Dedifferentiated amniotic fluid mesenchymal stem cell (primary cell): Measurements from ENCODE around the gene EMX1.

Experiments used
- DNase-seq: peaks from one replicate; pipeline ENCODE4 v3.0.0-alpha.2; 2016; ENCODE audit errors: extremely low spot score

The EMX1 gene

GRCh38 chr2:72942881-72943418 is 25.6 kb downstream of the EMX1 start:
- DNase-seq, result no peak

- DNase-seq, result no peak
Measured at GRCh38 chr2:72943540-72944395, 26.4 kb downstream of the EMX1 start.

GRCh38 chr2:72944804-72945449 is 27.6 kb downstream of the EMX1 start:
- no peak for DNase-seq

- no peak for DNase-seq
Measured at GRCh38 chr2:72945450-72946019, 28.2 kb downstream of the EMX1 start.

- DNase-seq, result no peak
Measured at GRCh38 chr2:72946466-72946865, 29.1 kb downstream of the EMX1 start.

GRCh38 chr2:72947952-72948830 is 30.9 kb downstream of the EMX1 start:
- DNase-seq, result no peak

- DNase-seq, result no peak
Measured at GRCh38 chr2:72949045-72949444, 31.7 kb downstream of the EMX1 start.

GRCh38 chr2:72949642-72950041 is 32.3 kb downstream of the EMX1 start:
- no peak for DNase-seq

- DNase-seq, result no peak
Measured at GRCh38 chr2:72950558-72951255, 33.4 kb downstream of the EMX1 start.

GRCh38 chr2:72951303-72952095 is 34.2 kb downstream of the EMX1 start:
- no peak for DNase-seq

GRCh38 chr2:72952110-72952823 is 34.9 kb downstream of the EMX1 start:
- DNase-seq, result no peak

- no peak for DNase-seq
Measured at GRCh38 chr2:72952961-72953360, 35.6 kb downstream of the EMX1 start.

GRCh38 chr2:72953528-72953927 is 36.2 kb downstream of the EMX1 start:
- no peak for DNase-seq

GRCh38 chr2:72953976-72954375 is 36.7 kb downstream of the EMX1 start:
- DNase-seq, result no peak

GRCh38 chr2:72954376-72955227 is 37.3 kb downstream of the EMX1 start:
- no peak for DNase-seq

GRCh38 chr2:72955228-72956049 is 38.1 kb downstream of the EMX1 start:
- no peak for DNase-seq

GRCh38 chr2:72956050-72956395 is 38.7 kb downstream of the EMX1 start:
- no peak for DNase-seq

GRCh38 chr2:72956936-72957335 is 39.6 kb downstream of the EMX1 start:
- no peak for DNase-seq
